Chondrocyte (in vitro differentiated cells): ENCODE data around the gene AQR. TPM values are rescaled to one million over a fixed set of nuclear protein-coding genes. Genes with fewer than 3 reads are reported as not detected.

ENCODE experiments used
- DNase-seq: peaks from one replicate; pipeline ENCODE4 v3.0.0; 2021; ENCODE audit warnings: mixed read lengths, low spot score
- H3K27ac Mint-ChIP-seq: one replicate; pipeline ENCODE4 v1.8.0; 2021; ENCODE audit warnings: mild to moderate bottlenecking, moderate library complexity, mixed read lengths; ENCODE audit not compliant: unreplicated experiment
- H3K27me3 Mint-ChIP-seq: 2 replicates; pipeline ENCODE4 v1.8.0; 2021; ENCODE audit warnings: low read depth, mixed read lengths
- H3K36me3 Mint-ChIP-seq: 2 replicates; pipeline ENCODE4 v1.8.0; 2021; ENCODE audit warnings: low read depth, mixed read lengths
- H3K4me1 Mint-ChIP-seq: 2 replicates; pipeline ENCODE4 v1.8.0; 2021; ENCODE audit warnings: low read depth, mild to moderate bottlenecking, mixed read lengths
- H3K4me3 Mint-ChIP-seq: one replicate; pipeline ENCODE4 v1.8.0; 2021; ENCODE audit warnings: mild to moderate bottlenecking, moderate library complexity, mixed read lengths; ENCODE audit not compliant: unreplicated experiment
- H3K9me3 Mint-ChIP-seq: 2 replicates; pipeline ENCODE4 v1.8.0; 2021; ENCODE audit warnings: low read depth, mixed read lengths
- CTCF ChIP-seq: fragments of 200-600 bp; sonication (generic); IDR thresholded peaks from 2 replicates; pipeline ENCODE4 v1.5.0; 2021; ENCODE audit warnings: antibody characterized with exemption, mild to moderate bottlenecking, moderate library complexity
- total RNA-seq: library from RNA; stranded (reverse); gene quantifications from 3 replicates; pipeline ENCODE4 v1.2.1, GENCODE V29; 2021

AQR gene
- total RNA-seq, 1 donor from 2014 or later: 18.2 TPM

DNA sequence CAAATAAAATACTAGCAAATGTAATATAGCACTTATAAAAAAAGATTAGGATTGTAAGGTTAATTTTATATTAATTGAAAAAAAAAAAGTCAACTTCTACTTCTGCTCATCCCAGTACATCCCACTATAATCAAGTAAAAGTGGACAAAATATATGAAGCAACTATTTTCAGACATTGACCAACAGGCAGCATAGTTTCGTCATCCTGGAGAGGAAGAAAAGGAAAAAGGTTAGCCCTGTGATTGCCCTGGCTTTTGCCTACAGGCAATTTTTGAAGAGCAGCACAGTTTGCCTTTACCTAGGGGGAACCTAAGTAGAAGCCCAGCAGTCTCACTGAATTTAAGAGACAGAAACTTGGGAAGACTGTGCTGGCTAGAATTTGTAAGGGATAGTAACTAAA is 121.9 kb downstream of the AQR start:
- H3K9me3 Mint-ChIP-seq: peaks cover 14% of the 10 kb centered on the region

DNA sequence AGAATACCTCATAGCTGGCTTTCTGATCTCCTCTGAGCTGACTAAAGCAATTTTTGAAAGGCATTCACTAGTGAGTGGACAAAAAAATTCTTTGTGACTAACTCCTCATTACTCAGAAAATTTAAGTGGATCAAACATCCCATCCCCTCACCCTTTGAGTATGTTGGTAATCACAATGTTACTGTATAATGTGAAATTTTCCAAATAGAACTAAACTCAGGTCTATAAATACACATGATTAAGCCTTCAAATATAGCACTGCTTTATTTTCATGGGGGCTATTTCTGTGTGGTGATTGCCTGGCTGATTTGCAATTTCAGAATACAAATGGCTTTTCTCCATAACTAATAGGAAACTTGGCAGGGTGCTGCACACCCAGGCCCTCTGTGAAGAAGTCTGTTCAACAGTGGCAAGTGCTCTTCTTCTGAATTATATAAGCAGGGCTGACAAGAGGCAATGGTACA is 128.2 kb downstream of the AQR start:
- no peak for DNase-seq
- no peak overlapping the region for H3K27ac Mint-ChIP-seq
- H3K9me3 Mint-ChIP-seq: no peaks in the 10 kb centered on the region
- H3K27me3 Mint-ChIP-seq: no peaks in the 10 kb centered on the region
- H3K4me3 Mint-ChIP-seq: no peak overlapping the region
- no peaks in the 10 kb centered on the region for H3K36me3 Mint-ChIP-seq
- H3K4me1 Mint-ChIP-seq: no peaks in the 10 kb centered on the region
- no peak for TF ChIP-seq CTCF

More for the DNA sequence above, 121.9 kb downstream of the AQR start:
- Mint-ChIP-seq H3K27me3 (no peaks in the 10 kb centered on the region), H3K36me3 (peaks cover 3% of the 10 kb centered on the region), H3K4me3 (no peak overlapping the region), H3K27ac (no peak overlapping the region), H3K4me1 (peaks cover under 1% of the 10 kb centered on the region)
- TF ChIP-seq CTCF: no peak
- DNase-seq: no peak

DNA sequence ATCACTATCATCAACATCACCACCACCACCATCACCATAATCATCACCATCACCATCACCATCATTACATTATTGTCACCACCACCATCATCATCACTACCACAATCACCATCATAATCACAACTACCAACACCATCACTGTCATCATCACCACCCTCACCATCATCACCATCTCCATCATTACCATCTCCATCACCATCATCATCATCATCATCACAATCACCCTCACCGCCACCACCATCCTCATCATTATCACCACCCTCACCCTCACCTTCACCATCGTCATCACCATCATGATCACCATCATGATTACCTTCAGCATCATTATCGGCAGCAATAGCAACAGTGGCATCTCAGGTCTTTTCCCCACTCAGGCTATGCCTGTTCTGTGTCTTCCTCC is 131.3 kb downstream of the AQR start:
- peaks cover 20% of the 10 kb centered on the region for H3K9me3 Mint-ChIP-seq
- H3K27ac Mint-ChIP-seq: no peak overlapping the region
- TF ChIP-seq CTCF: no peak
- H3K36me3 Mint-ChIP-seq: peaks cover 7% of the 10 kb centered on the region
- H3K27me3 Mint-ChIP-seq: no peaks in the 10 kb centered on the region
- no peak for DNase-seq
- no peaks in the 10 kb centered on the region for H3K4me1 Mint-ChIP-seq
- H3K4me3 Mint-ChIP-seq: no peak overlapping the region

GRCh38 chr15:34837246-34838016 is 132.1 kb downstream of the AQR start:
- no peak overlapping the region for H3K27ac Mint-ChIP-seq
- H3K36me3 Mint-ChIP-seq: peaks cover 7% of the 10 kb centered on the region

More at GRCh38 chr15:34837246-34838016, 132.1 kb downstream of the AQR start:
- H3K9me3 Mint-ChIP-seq: peaks cover 20% of the 10 kb centered on the region
- TF ChIP-seq CTCF: no peak
- H3K27me3 Mint-ChIP-seq: peaks cover 2% of the 10 kb centered on the region
- H3K4me1 Mint-ChIP-seq: no peaks in the 10 kb centered on the region
- DNase-seq: no peak
- H3K4me3 Mint-ChIP-seq: no peak overlapping the region
